Muscle of leg (tissue), 11 donors: Measurements from ENCODE around the gene FBXW5. TPM values are rescaled to one million over a fixed set of nuclear protein-coding genes. Genes with fewer than 3 reads are reported as not detected.

Experiments used
- DNase-seq: peaks from one replicate; pipeline ENCODE4 v3.0.0; 2013
- H3K27ac ChIP-seq: one replicate; pipeline ENCODE4 v1.5.1; 2013; ENCODE audit warnings: mild to moderate bottlenecking, low read length, control low read depth
- H3K27me3 ChIP-seq: one replicate; pipeline ENCODE4 v1.6.1; 2013; ENCODE audit warnings: low read length; ENCODE audit not compliant: control insufficient read depth, insufficient read depth
- H3K36me3 ChIP-seq: one replicate; pipeline ENCODE4 v1.6.1; 2013; ENCODE audit warnings: low read length; ENCODE audit not compliant: control insufficient read depth, insufficient read depth
- H3K4me1 ChIP-seq: one replicate; pipeline ENCODE4 v1.6.1; 2013; ENCODE audit warnings: low read length; ENCODE audit not compliant: control insufficient read depth, insufficient read depth
- H3K4me3 ChIP-seq: one replicate; pipeline ENCODE4 v1.5.1; 2013; ENCODE audit warnings: low read length, control low read depth
- H3K9me3 ChIP-seq: replicated peaks from 2 replicates; pipeline ENCODE4 v1.6.1; 2013; ENCODE audit warnings: low read depth, low read length; ENCODE audit not compliant: control insufficient read depth
- WGBS: methylation state at CpG from one replicate; pipeline ENCODE4 v1.1.5; 2013; ENCODE audit warnings: missing lambda C conversion rate; ENCODE audit not compliant: insufficient coverage; 5-methylcytosine and 5-hydroxymethylcytosine counted together
- polyA plus RNA-seq, 8 donors: library from polyadenylated mRNA; unstranded; fragments of 120-200 nt; gene quantifications; one replicate each; pipeline versions ENCODE4 v1.2.1 to v1.2.3, GENCODE V29; 2013; ENCODE audit warnings: inconsistent platforms in 1 of 8, low replicate concordance in 1 of 8; ENCODE audit not compliant: insufficient read length in 8 of 8, insufficient read depth in 1 of 8
- total RNA-seq: library from RNA; stranded (reverse); fragments of 120-200 nt; gene quantifications from one replicate; pipeline ENCODE4 v1.2.4, GENCODE V29; 2013

FBXW5 gene
- total and polyA plus RNA-seq, 9 donors: 39.9 to 54.8 (median 45.3) TPM

DNA sequence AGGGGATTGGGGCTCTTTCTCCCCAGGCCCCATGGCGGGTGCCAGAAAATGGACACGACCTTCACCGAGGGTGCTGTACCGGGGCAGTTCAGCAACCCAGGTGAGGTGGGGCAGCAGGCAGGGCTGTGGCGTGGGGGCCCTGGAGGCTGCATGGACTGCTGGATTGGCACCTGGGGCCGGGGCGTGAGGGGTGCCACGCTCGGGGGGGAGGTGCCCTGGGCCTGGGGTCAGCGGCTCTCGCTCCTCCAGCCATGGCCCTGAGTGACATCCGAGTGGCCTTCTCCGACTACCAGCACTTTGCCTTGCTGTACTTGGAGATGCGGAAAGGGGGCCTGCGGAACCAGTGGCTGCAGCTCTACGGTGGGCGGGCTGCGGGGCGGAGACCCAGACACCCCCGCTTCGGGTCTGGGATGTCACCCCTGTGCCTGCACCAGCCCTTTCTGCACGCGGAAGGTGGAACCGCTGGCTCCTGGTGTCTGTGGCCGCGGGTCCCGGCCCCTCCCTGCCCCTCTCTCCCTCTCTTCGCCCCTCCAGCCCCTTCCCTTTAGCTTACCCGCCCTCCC, 40.0 kb upstream of the FBXW5 start:
- no peak overlapping the region for H3K27ac ChIP-seq
- H3K4me3 ChIP-seq: no peak overlapping the region
- peaks cover 9% of the 10 kb centered on the region for H3K4me1 ChIP-seq
- WGBS: 27% methylated on average over 24 of the region's 29 CpGs
- DNase-seq: no peak
- H3K36me3 ChIP-seq: no peaks in the 10 kb centered on the region
- H3K27me3 ChIP-seq: peaks cover 64% of the 10 kb centered on the region
- no peaks in the 10 kb centered on the region for H3K9me3 ChIP-seq

DNA sequence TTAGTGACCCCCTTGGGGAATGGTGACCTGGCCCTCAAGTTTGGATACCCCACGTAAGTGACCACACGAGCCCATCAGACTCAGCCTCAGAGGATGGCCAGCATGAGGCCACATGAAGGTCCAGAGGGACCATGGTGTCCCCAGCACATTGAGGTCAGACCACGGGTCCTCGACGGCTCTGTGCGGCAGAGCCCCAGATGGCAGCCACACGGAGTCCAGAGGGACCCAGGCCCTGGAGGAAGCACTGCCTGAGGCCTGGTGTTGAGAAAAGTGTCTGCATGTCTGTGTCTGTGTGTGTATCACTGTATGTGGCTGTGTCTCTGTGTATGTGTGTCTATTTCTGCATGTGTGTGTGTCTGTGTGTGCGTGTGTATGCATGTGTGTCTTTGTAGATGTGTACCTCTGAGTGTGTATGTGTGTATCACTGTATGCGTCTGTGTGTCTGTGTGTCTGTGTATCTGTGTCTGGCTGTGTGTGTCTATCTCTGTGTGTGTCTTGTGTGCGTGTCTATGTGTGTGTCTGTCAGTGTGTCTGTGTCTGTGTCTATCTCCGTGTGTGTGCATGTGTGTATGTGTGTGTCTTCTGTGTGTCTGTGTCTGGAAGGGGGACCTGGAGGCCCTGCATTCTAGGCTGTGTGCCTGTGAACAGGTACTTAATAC, 39.2 kb upstream of the FBXW5 start:
- Histone ChIP-seq H3K4me1 (peaks cover 9% of the 10 kb centered on the region), H3K27ac (no peak overlapping the region)

DNA sequence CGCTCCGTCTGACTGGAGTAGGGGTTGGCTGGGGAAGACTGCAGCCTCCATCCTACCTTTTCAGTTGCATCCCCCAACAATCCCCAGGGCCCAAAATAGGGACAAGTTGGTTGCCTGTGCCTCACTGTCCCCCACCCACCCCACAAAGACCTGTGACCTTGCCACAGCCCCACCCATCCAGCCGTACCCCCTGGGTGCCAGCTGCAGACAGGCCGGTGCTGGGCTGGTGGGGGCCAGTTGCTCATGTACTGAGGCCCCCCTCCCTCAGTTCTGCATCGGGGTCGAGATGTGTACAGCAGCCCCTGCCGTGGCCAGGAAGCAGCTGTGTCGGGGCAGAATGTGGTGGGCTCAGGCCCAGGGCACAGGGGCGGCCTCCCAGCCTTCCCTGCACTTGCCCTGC, 38.6 kb upstream of the FBXW5 start:
- peaks cover 9% of the 10 kb centered on the region for H3K4me1 ChIP-seq
- H3K27me3 ChIP-seq: peaks cover 61% of the 10 kb centered on the region
- WGBS: 74% methylated on average over 7 of the region's 9 CpGs
- H3K27ac ChIP-seq: no peak overlapping the region
- no peaks in the 10 kb centered on the region for H3K9me3 ChIP-seq
- H3K36me3 ChIP-seq: no peaks in the 10 kb centered on the region
- no peak for DNase-seq
- no peak overlapping the region for H3K4me3 ChIP-seq

More for the DNA sequence above, 39.2 kb upstream of the FBXW5 start:
- H3K9me3 ChIP-seq: no peaks in the 10 kb centered on the region
- H3K36me3 ChIP-seq: no peaks in the 10 kb centered on the region
- peaks cover 64% of the 10 kb centered on the region for H3K27me3 ChIP-seq
- DNase-seq: no peak
- no peak overlapping the region for H3K4me3 ChIP-seq
- 88% methylated on average over 2 of the region's 11 CpGs for WGBS

DNA sequence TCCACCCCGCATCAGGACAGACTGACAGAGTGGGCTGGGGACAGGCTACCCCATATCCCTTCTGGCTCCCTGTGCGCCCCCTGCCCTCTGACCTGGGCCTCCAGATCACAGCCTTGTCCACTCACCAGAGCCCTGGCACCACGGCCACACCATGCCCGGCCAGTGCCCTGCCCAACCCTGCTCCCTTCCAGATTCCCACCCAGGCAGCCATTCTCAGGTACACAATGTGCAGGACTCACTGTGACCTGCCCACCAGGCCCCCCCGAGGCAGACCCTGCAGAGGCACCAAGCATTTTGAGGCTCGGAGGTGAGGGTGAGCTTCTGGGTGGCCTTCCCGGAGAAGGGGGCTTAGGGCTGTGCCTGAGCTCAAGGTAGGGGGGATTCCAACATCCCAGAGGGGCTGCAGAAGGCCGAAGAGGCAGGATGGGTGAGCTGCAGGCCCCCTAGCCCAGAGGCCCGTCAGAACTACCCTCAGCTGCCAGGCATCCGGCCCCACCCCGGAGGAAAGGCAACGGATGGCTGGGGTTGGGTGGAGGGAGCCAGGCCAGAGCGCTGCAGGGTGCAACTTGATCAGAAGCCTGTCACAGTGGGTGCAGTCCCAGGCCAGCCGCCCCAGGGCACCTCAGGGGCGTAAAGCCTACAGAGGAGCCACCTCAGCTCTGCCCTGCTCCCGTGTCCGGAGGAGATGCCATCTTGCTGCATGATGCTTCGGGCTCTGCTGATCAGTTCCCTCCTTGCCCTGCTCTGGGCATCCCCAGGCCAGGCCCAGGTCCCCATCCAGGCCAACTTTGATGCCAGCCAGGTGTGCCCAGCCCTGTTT, 37.9 kb upstream of the FBXW5 start, which contains the start of gene LCNL1:
Gene LCNL1 (plus strand): TSS at position 762 of the 820 bp plus-strand sequence. CDS start 594 bp downstream, outside the sequence.
- H3K9me3 ChIP-seq: no peaks in the 10 kb centered on the region
- no peaks in the 10 kb centered on the region for H3K36me3 ChIP-seq
- no peak within 1 kb of the TSS for H3K4me3 ChIP-seq
- peaks cover 57% of the 10 kb centered on the region for H3K27me3 ChIP-seq
- DNase-seq: no peak
- no peak within 1 kb of the TSS for H3K27ac ChIP-seq
- WGBS: 78% methylated on average over 16 of the region's 18 CpGs
- H3K4me1 ChIP-seq: peaks cover 16% of the 10 kb centered on the region

DNA sequence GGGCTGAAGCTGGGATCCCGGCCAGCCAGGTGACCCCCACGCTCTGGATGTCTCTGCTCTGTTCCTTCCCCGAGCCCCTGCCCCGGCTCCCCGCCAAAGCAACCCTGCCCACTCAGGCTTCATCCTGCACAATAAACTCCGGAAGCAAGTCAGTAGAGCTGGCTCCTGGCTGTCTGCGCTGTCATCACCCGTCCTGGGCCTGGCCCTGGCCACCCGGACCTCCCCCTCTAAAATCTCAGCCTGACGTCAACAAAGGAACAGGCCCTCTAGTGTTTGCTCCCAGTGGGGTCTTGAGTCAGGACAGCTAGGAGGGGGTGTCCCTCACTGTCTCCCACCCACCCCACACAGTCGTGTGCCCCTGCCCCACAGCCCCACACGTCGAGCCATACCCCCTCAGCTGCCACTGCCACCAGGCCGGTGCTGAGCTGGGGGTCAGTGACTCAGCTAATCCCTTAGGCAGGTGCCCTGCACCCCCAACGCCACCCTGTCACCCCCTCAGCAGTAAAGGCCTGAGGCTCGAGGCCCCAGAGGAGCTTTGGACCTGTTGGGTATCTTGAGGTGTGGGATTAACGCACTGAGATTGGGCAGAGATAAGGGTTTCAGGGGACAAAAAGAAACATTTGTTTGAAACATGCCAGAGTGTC, 37.2 kb upstream of the FBXW5 start:
- peaks cover 52% of the 10 kb centered on the region for H3K27me3 ChIP-seq
- no peak for DNase-seq
- H3K36me3 ChIP-seq: no peaks in the 10 kb centered on the region
- H3K9me3 ChIP-seq: no peaks in the 10 kb centered on the region
- H3K4me3 ChIP-seq: no peak overlapping the region
- WGBS: 44% methylated on average over 9 of the region's 17 CpGs
- peaks cover 24% of the 10 kb centered on the region for H3K4me1 ChIP-seq
- no peak overlapping the region for H3K27ac ChIP-seq

DNA sequence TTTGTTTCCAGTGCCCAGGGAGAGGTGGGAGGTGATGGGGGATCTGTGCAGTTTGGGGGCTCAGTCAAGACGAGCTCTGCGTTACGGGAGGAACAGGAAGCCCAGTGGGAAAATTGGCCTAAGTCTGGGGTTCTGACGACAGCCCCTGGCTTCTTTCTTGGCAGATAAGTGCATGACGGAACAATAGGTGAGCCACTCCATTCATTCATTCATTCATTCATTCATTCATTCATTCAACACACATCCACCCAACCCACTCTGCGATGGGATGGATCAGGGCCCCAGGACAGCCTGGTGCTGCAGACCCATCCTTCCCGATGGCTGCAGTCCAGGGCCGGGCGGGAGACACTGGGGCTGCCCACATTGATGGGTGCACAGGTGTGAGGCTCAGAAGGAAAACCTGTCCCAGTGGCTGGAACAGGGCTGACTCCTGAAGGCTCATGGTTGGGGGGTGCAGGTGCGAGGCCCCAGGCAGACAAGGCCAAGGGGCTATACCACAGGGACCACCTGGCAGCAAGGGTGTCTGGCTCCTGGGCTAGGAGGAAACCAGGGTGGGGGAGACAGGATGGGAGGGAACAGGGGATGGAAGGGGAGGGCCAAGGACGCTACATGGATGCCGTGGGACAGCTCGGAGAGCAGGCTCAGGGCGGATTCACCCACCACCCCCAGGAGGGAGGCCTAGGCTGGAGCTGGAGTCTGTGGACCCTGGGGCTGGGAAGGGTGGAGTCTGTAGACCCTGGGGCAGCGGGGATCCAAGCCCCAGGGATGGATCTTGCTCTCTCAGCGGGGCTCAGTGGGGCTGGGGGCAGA, 36.3 kb upstream of the FBXW5 start:
- Histone ChIP-seq H3K4me1 (peaks cover 31% of the 10 kb centered on the region), H3K9me3 (no peaks in the 10 kb centered on the region), H3K4me3 (no peak overlapping the region), H3K36me3 (no peaks in the 10 kb centered on the region), H3K27ac (no peak overlapping the region), H3K27me3 (peaks cover 44% of the 10 kb centered on the region)
- no peak for DNase-seq
- 87% methylated on average over 9 of the region's 16 CpGs for WGBS

DNA sequence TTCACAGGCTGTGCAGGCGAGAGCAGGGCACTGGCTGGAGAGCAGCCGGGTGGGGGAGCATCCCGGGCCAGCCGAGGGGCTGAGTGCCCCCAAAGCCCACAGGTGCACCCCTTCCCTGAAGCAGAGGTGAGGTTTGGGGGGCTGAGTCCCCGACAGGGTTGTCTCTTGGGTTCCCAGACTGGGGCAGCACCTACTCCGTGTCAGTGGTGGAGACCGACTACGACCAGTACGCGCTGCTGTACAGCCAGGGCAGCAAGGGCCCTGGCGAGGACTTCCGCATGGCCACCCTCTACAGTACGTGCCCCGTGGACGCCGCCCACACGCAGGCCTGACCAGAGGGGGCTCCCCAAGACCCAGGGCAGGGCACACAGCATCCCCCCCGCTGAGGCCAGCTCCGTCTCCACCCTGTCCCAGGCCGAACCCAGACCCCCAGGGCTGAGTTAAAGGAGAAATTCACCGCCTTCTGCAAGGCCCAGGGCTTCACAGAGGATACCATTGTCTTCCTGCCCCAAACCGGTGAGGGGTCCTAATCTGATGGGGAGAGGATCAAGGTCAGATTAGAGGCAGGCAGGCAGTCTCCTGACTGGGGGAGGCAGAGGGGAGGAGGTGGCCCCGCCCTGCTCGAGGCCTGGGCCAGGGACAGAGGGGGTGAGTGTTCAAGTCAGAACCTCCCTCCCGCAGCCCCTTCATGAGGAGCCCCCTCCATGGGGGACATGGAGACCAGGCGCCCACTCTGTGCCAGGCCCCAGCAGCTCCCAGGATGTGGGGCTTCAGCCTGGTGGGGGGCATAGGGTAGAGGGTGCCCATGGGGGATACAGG, 35.4 kb upstream of the FBXW5 start:
- H3K4me3 ChIP-seq: no peak overlapping the region
- WGBS: 78% methylated on average over 21 of the region's 26 CpGs
- no peaks in the 10 kb centered on the region for H3K36me3 ChIP-seq
- DNase-seq: no peak
- peaks cover 35% of the 10 kb centered on the region for H3K27me3 ChIP-seq
- peaks cover 34% of the 10 kb centered on the region for H3K4me1 ChIP-seq
- H3K9me3 ChIP-seq: no peaks in the 10 kb centered on the region
- no peak overlapping the region for H3K27ac ChIP-seq

DNA sequence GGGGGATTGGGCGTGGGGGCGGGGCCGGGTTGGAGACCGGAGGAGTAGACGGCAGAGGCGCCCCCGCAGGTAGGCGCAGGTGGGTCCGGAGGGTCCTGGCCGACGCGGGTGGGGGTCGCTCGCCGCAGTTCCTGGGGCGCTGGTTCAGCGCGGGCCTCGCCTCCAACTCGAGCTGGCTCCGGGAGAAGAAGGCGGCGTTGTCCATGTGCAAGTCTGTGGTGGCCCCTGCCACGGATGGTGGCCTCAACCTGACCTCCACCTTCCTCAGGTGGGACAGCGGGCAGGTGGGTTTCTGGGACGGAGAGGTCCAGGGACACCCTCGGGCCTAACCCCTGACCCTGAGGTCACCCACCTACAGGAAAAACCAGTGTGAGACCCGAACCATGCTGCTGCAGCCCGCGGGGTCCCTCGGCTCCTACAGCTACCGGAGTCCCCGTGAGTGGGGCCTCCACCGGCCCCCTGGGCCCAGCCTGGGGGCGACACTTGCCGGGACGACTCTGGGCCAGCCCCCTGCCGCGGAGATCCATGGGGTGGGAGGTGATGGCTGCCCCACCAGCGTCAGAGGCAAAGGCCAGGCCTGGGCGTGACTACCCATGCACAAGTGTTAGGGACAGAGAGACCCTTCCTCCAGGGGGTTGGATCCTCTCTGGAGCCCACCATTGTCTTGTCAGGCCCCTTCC, 34.5 kb upstream of the FBXW5 start:
- WGBS: 50% methylated on average over 28 of the region's 41 CpGs
- peaks cover 37% of the 10 kb centered on the region for H3K4me1 ChIP-seq
- no peak overlapping the region for H3K27ac ChIP-seq
- no peaks in the 10 kb centered on the region for H3K9me3 ChIP-seq
- no peaks in the 10 kb centered on the region for H3K36me3 ChIP-seq
- H3K4me3 ChIP-seq: no peak overlapping the region
- peaks cover 25% of the 10 kb centered on the region for H3K27me3 ChIP-seq
- DNase-seq: no peak
